Astrocyte of the cerebellum (primary cell): ENCODE results near the gene POFUT2.

Experiments used
- DNase-seq: peaks from one replicate; pipeline ENCODE4 v3.0.0-alpha.2; 2011; ENCODE audit warnings: low read depth
- H3K4me3 ChIP-seq: 2 replicates; pipeline ENCODE4 v1.5.1; 2011; ENCODE audit warnings: mild to moderate bottlenecking, low read depth, low read length, moderate library complexity
- in situ Hi-C: cut with HindIII; loops from 2 replicates; pipeline ENCODE4 v1.10.0; 2017; ENCODE audit warnings: low sequenced_read_pairs
- TF ChIP-seq, protein P1 (sequence below): IDR thresholded peaks from 2 replicates; pipeline ENCODE4 v1.5.1; 2012; ENCODE audit warnings: low read length, low read depth, moderate library complexity, mild to moderate bottlenecking; ENCODE audit errors: missing control alignments

The POFUT2 gene

GRCh38 chr21:45278156-45278911, 9.4 kb downstream of the POFUT2 start:
- in situ Hi-C loops, result no loop called here
- TF ChIP-seq, protein P1, sequence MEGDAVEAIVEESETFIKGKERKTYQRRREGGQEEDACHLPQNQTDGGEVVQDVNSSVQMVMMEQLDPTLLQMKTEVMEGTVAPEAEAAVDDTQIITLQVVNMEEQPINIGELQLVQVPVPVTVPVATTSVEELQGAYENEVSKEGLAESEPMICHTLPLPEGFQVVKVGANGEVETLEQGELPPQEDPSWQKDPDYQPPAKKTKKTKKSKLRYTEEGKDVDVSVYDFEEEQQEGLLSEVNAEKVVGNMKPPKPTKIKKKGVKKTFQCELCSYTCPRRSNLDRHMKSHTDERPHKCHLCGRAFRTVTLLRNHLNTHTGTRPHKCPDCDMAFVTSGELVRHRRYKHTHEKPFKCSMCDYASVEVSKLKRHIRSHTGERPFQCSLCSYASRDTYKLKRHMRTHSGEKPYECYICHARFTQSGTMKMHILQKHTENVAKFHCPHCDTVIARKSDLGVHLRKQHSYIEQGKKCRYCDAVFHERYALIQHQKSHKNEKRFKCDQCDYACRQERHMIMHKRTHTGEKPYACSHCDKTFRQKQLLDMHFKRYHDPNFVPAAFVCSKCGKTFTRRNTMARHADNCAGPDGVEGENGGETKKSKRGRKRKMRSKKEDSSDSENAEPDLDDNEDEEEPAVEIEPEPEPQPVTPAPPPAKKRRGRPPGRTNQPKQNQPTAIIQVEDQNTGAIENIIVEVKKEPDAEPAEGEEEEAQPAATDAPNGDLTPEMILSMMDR, result no peak
- no peak for DNase-seq
- H3K4me3 ChIP-seq, result no peak overlapping the region

DNA sequence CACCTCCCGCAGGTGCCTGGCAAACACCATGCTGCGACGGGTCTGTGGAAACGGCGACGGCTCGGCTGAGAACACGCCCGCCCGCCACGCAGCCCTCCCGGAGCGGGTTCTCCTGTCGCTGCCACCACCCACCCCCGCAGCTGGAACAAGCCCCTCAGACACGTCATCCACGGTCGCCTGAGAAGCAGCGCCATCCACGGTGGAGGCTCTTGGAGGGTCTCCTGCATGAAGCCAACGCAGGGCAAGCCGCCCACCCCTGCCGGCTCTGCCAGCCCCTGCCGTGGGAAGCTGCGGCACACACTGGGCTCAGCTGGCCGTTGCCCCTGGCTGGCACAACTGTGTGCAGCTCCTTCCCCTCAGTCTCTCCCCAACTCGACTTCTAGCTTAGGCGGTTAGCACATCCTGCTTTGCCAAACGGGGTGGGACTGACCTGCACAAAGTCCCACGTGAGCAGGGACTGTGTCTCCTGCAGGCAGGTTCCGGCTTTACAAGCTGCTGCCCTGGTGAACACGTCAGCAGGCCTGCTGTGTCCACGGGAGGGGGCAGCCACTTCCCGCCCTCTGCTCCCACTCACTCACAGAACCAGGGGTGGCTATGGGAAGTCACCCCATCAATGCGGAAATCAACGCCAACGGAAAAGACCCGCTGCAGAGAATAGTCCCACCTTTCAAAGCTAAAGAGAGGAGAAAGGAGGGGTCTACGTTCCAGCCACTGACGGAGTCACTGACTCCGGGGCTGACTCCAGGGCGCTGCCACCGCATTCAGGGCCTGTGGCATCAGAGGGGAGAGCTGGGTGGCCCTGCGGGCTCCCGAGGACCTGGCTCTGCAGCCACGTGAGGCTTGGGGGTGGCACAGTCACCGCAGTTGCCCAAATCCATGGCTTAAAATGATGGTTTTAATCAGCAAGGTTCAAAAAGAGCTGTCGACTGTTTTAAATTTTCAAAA, 10.3 kb downstream of the POFUT2 start:
- in situ Hi-C loops, result no loop called here
- TF ChIP-seq, protein P1, result no peak
- no peak for DNase-seq
- no peak overlapping the region for H3K4me3 ChIP-seq

GRCh38 chr21:45276596-45276995, 11.1 kb downstream of the POFUT2 start:
- TF ChIP-seq, protein P1, result no peak
- in situ Hi-C loops, result no loop called here
- DNase-seq, result no peak

DNA sequence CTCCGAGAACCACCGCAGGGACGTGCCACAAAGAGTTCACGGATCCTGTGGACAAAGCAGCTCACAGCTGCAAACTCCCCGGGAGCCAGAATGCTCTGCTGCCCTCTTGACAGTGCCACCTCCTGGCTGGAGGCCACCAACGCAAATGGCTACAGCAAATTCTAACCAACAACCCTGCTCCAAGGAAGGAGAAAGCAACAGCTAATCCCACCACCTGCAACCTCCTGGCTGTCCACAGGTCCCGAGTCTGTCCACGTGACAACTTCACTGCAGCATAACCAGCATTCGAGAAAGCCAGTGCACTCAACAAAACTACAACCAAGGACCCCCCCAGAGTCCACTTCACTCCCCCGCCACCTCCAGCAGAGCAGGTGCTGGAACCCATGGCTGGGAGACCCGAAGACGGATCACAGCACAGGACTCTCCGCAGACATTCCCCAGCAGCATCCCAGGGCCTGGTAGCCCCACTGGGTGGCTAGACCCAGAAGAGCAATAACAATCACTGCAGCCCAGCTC, 17.3 kb downstream of the POFUT2 start:
- H3K4me3 ChIP-seq, result no peak overlapping the region
- TF ChIP-seq, protein P1, result peak; percentile 22
- no peak for DNase-seq
- in situ Hi-C loops, result no loop called here

More at GRCh38 chr21:45276596-45276995, 11.1 kb downstream of the POFUT2 start:
- no peak overlapping the region for H3K4me3 ChIP-seq

DNA sequence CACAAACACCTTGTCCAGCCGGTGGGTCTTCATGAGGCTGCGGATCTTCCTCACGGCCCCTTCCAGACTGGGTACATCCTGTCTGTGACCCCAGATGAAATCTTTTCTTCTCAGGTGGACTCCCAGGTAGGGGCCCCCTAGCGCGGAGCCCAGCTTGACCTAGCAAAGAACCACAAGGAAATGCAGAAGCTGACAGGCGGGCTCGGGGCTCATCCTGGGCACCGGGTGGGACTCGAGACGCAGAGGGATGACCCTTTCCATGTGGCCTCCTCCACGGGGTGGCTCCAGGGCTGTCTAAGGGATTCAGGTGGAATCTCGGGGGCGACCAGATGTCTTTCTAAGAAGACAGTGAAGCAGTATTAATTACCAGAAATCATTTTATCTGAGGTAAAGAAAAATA, 17.8 kb downstream of the POFUT2 start:
- TF ChIP-seq, protein P1, result no peak
- in situ Hi-C loops, result no loop called here
- no peak for DNase-seq
- no peak overlapping the region for H3K4me3 ChIP-seq

DNA sequence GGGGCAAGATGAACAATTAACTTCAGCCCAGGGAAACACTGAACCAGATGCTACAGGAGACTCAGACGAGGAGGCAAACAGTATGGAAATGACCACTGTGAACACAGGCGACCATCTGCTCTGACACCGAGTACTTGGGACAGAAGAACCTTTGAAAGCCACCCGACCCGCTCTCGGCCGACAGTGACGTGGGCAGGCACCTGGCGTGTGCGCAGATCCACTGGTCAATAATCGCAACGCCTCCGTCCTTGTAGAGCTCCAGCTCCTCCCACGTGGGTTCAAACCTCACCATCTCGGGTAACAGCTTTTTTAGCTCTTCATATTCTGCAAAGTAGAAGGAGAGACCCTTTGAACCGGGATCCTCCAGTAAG, 20.3 kb downstream of the POFUT2 start:
- TF ChIP-seq, protein P1, result no peak

More for the DNA sequence above, 20.3 kb downstream of the POFUT2 start:
- in situ Hi-C loops, result no loop called here
- no peak for DNase-seq
- H3K4me3 ChIP-seq, result no peak overlapping the region
